ENCODE results near the gene OSBPL1A.

- TF ChIP-seq, protein P1, sequence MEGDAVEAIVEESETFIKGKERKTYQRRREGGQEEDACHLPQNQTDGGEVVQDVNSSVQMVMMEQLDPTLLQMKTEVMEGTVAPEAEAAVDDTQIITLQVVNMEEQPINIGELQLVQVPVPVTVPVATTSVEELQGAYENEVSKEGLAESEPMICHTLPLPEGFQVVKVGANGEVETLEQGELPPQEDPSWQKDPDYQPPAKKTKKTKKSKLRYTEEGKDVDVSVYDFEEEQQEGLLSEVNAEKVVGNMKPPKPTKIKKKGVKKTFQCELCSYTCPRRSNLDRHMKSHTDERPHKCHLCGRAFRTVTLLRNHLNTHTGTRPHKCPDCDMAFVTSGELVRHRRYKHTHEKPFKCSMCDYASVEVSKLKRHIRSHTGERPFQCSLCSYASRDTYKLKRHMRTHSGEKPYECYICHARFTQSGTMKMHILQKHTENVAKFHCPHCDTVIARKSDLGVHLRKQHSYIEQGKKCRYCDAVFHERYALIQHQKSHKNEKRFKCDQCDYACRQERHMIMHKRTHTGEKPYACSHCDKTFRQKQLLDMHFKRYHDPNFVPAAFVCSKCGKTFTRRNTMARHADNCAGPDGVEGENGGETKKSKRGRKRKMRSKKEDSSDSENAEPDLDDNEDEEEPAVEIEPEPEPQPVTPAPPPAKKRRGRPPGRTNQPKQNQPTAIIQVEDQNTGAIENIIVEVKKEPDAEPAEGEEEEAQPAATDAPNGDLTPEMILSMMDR (IDR thresholded peaks at IDR 0.05): no peak
- no peak for TF ChIP-seq POLR2A (IDR thresholded peaks at IDR 0.05)
Observed at GRCh38 chr18:24248359-24248758, 149.3 kb downstream of the OSBPL1A start.

All from lower leg skin (tissue), 3 donors.